ELR (cell line): Measurements from ENCODE around the gene TOMM20.
"Not testable (repeated sequence)": the region's sequence is repeated elsewhere in the genome, so short reads cannot be mapped to it uniquely, and the experiment has no call there.

Experiments used
- DNase-seq: peaks from one replicate; pipeline ENCODE4 v3.0.0-alpha.2; 2015; ENCODE audit warnings: low read depth

Gene TOMM20

DNA sequence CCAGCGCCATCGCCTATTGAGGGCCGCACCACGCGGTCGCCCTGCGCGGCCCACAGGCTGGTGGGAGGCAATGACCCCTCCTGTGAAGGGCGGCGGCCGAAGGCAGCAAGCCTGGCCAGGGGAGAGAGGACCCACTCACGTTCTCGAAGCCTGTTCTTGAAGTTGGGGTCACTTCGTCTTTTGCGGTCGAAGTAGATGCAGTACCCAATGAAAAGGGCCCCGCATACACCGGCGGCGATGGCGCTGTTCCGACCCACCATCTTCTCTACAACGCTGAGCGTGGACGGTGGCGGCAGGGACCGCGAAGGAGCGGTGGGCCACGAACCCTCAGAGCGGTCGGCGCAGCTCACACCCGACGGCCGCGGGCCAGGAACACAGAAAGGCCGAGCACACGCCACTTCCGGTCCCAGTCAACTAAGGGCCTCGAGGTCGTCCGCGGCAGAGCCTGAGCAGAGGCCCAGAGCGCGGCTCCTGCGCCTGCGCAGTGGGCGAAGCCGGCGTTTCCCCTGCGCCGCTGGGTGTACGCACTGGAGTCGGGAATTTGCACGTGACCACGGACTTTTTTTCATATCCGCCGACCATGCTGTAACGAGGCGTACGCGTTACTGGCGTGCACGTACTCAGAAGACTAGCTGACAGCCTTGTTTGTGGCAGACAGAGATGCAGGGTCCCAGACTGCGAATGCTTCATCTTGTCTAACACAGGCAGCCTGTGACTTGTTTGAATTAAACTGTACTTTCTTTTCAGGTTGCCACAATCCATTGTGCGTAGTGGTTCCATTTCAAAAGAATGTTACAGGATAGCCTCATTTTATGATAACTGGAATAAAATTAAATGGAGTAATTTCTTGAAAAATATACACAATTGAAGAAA, at the start of gene TOMM20:
TSS of gene TOMM20 (minus strand) at position 382 of the 873 bp plus-strand sequence. CDS start at position 260, 122 bp downstream.
- DNase-seq = peak; percentile 98

DNA sequence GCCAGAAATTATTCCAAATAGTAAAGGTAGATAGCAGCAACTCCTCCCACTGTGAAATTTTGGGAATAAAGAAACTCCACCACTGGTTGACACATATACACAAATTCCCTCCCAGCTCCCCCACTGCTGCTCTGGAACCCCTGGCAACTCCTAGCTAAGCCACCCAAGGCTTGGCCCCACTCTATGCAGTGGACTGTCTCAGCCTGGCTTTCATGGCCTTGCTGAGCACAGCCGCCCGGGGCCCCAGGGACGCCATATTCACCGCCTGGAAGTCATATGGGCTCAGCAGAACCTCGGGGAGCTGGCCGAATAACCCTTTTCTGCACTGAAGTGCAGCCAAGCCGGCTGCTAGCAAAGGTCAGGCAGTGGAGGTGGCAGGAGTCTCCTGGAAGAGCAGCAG, 47.8 kb upstream of the TOMM20 start:
- no peak for DNase-seq

DNA sequence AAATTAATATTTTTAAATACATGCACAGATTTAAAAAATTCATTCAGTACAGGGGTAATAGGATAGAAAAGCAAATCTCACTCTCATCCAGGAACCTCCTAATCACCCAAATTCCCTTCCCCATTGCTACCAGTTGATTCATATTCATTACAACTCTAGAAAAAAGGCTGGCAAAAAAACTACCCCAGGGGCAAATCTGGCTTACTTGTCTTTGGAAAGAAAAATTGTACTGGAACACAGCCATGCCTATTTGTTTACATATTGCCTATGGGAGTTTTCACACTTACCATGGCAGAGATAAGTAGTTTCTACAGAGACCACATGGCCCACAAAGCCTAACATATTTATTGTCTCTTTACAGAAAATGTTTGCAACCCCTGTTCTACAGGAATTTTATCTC, 41.3 kb upstream of the TOMM20 start:
- DNase-seq = no peak

DNA sequence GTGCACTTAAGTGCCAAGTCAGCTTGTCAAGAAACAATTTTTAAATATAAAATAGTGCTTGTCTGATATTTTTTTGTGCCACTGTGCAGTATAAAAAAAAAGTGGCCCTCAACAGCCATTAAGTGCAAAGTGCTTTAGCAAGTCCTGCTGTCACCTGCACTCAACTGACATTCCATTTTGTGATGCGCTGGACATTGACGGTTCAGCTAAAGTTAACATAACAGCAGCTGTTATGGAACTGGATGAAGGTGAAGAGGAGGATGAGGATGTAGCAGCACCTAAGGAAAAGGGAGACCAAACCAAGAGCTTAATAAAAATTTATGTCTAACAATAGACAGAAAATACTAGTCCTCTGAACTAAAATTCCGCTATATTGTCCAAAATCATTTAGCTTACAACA, 39.7 kb upstream of the TOMM20 start:
- DNase-seq = no peak

DNA sequence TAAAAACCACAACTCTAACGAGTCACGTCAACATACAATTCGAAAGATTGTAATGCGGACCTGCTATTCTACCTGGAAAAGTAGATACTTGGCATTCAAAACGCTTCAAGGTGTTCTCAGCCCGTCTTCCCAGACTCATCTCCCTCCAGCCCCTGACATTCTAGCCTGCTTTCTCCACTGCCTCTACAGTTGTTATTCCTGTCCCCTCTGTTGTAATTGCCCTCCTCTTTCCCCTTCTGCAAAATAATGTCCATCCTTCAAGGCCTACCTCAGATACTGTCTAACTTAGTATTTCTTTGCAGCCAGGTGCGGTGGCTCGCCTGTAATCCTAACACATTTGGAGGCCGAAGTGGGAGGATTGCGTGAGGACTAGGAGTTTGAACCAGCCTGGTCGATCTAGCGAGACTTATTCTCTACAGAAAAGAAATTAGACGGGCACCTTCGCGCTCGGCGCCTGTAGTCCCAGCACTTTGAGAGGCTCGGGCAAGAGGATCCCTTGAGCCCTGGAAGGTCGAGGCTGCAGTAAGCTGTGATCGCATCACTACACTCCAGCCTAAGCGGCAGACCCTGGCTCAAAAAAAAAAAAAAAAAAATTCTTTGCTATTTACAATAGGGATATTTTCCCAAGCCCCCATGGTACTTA, 33.2 kb upstream of the TOMM20 start:
- no peak for DNase-seq

DNA sequence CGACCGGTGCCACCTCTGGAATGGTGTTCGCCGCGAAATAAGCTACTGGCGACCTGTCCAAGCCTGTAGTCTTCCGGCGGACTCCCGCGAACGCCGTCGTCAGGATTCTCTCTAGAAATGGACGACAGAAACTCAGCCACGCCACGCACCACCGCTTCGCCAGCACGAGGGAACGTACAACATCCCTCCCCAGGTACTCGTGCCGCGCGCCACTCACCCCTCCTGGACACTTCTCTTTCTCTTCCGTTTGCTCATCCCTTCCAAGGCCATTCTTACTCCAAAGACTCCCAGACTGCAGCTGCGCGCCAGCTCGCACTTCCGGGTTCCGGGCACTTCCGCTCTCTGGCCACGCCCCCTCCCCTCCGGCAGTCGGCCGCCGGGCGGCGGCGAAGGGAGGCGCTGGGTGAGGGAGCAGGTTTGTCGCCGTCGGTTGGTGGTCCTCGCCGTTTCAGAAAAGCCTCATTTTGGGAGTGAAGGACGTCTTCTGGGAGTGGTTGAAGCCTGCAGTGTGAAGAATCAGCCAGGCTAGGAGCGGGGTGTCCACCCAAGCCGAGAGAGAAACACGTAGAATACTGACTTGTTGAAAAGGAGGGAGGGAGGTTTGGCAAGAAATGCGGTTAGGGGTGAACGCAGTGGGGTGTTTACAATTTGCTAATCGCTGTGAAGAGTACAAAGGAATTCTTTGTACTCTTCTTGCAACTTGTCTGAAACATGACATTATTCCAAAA, 32.5 kb upstream of the TOMM20 start, which contains the start of gene RBM34:
TSS of gene RBM34 (minus strand) at position 294 of the 728 bp plus-strand sequence. CDS start at position 270, 24 bp downstream.
- DNase-seq = peak; percentile 93

DNA sequence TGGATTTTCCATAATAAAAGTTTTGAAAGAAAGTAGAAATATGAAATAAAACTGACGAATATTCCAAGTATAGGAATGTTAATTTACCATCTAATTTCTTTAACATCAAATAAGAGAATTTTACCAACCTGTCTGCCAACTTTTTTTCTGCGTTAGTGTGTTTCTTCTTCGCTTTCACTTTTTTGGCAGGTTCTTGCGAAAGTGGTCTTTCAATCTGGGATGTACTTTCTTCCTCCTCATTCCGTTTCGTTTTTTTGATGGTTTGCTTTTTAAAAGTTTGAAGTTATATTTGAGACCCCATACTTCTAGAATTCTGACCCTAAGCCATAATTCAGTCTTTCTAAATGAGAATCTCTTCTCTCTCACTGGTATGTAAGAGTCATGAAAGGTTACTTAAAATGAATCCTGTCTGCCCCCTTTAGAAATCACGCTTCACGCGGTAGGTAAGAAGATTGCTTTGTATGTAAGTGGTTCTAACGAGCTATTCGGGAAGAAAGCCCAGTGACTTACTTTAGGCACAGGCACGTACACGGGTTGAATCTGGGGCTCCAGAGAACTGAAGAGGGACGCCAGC, 31.8 kb upstream of the TOMM20 start:
- peak; percentile 61 for DNase-seq

DNA sequence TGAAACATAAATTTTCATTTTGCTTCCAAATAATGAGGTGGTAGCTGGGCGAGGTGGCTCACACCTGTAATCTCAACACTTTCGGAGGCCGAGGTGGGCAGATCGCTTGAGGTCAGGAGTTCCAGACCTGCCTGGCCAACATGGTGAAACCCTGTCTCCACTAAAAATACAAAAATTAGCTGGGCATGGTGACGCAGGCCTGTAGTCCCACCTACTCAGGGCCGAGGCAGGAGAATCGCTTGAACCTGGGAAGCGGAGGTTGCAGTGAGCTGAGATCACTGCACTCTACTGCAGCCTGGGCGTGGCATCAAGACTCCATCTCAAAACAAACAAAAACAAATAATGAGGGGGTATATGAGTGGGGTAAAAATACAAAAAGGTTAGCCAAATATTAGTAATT, 31.3 kb upstream of the TOMM20 start:
- DNase-seq = peak; percentile 1

DNA sequence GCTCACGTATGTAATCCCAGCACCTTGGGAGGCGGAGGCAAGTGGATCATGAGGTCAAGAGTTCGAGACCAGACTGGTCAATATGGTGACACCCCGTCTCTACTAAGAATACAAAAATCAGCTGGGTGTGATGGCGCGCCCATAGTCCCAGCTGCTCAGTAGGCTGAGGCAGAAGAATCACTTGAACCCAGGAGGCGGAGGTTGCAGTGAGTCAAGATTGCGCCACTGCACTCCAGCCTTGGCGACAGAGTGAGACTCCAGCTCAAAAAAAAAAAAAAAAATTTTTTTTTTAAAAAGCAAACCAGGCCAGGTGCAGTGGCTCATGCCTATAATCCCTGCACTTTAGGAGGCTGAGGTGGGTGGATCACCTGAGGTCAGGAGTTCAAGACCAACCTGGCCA, 30.6 kb upstream of the TOMM20 start:
- DNase-seq = not testable (repeated sequence)

DNA sequence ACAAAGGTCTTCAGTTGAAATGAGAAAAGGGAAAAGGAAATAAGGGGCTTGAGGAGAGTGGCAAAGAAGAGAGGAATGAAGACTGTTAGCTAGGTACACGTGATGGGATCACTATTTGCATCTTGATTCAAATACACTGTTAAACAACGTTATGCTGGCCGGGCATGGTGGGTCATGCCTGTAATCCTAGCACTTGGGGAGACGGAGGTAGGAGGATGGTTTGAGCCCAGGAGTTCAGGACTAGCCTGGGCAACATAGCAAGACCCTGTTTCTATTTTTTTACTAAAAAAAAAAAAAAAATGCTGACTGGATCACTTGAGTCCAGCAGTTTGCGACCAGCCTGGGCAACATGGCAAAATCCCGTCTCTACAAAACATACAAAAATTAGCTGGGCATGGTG, 30.0 kb upstream of the TOMM20 start:
- no peak for DNase-seq

DNA sequence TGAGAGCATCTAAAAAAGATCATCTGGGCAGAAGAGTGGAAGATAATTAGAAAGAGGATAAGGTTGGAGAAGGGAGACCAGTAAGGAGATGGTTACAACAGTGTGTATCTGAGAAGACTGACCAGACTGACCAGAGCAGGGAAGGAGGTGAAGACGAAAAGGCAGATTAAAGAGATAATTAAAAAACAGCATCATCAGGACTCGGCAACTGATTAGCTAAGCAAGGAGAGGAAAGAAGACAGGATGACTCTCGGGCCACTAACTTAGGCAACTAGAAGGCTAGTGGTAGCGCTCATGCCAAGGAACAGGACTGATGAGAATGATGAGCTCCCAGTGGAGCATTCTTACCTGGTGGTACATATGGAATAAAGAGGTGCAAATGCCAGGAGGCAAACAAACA, 28.5 kb upstream of the TOMM20 start:
- no peak for DNase-seq

DNA sequence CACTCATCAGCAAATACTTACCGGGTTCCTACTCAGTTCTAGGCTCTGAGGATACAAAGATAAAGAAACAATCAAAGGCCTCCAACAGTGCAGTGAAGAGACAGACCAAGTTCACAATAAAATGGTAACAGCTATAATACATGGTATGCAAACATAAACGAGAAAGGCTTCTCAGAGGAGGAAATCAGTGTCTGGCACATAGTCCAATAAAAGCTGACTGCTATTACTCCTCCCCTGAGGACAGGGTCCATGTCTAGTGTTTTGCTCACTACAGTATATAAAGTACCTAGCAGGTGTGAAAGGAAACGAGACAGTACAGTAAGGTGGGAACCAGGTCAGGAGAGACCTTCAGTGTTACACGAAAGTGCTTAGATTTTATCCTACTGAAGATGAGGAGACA, 28.1 kb upstream of the TOMM20 start:
- no peak for DNase-seq

DNA sequence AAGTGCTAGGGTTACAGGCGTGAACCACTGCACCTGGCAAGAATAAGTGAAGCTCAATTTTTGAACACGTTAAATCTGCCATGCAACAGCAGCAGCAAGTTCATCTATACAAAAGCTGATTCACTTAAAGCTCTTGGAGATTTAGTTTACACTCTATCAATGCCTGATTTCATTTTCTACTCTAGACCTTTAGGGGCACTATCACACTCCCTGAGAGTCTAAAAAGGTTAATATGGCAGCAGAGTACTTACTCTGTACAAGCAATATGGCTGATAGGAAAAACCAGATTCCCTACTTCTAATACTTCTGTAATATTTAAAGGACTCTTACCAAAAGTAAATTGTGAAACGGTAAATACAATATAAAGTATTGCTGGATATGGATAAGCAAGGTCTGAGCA, 27.6 kb upstream of the TOMM20 start:
- peak; percentile 6 for DNase-seq

DNA sequence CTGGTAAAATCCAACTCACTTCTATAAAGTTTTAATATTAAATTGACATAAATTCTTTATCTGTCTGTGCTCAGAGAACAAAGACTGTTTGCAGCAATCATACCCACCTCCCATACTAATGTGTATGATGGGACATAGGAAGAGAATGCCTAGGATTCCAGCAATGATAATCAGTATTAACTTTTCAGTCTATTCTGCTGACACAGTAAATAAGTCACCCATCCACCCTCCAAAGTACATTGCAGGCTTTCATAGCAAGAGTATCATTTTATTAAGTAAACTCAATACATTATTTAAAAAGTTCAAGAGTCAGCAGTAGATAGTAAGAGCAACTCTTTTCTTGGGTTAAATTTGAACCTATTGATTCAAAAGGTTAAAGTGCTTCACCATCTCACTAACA, 23.6 kb upstream of the TOMM20 start:
- no peak for DNase-seq

DNA sequence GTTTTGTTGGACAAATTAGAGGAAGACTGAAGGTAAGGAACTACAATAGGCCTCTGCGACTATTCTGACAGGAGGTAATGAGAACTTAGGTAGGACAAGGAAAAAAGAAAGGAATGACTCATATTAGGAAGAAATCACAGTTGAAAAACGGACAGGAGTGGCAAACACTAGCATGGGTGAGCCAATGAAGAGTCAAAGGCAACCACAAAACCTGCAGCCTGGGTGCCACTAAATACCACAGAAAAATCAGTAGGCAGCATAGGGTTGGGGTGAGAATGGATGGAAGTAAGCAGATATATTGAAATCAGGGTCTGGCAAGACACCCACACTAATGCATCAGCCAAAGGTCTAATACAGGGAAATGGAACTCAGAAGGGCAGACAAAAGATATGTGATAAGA, 22.4 kb upstream of the TOMM20 start:
- no peak for DNase-seq

DNA sequence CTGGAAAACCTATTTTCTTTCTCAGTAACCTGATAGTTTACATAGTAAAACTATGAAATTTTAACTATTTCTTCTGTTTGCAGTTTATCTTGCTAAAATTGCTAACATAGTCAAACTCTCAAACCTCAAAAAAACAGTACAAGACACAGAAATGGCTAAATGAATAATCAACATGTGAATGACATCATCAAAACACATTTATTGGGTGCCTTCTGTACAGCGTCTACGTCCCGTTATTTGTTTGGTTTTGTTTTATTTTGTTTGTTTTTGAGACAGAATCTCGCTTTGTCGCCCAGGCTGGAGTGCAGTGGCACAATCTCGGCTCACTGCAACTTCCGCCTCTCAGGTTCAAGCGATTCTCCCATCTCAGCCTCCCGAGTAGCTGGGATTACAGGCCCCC, 21.2 kb upstream of the TOMM20 start:
- DNase-seq = no peak

DNA sequence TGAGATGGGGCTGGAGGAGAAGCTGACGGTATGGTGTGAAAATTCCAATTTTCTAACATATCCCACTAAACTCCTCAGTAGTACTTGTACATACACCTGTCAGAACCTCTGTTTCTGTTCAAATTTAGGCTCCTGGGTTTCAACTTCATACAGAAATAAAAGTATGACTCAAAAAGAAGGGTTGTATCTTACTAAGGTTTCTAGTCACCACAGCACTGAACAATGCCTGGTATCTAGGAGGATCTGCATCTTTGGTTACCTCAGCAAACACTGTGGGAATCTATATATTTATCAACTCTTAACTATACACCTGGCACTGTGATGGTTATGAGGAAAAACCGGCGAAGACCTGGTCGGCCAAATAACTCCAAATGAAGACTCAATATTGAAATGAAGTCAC, 18.6 kb upstream of the TOMM20 start:
- DNase-seq = no peak

DNA sequence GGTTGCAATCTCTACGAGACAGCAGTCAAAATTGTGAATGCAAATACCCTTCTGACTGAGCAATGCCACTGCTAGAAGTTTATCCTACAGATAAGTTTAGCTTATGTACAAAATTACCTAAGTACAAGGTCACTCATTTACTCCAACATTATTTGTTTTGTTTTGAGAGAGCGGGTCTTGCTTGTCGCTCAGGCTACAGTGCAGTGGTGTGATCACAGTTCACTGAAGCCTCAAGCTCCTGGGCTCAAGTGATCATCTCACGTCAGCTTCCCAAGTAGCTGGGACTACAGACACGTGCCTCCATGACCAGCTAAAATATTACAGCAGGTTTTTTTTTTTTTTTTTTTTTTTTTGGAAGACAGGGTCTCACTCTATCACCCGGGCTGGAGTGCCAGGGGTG, 17.0 kb upstream of the TOMM20 start:
- no peak for DNase-seq

DNA sequence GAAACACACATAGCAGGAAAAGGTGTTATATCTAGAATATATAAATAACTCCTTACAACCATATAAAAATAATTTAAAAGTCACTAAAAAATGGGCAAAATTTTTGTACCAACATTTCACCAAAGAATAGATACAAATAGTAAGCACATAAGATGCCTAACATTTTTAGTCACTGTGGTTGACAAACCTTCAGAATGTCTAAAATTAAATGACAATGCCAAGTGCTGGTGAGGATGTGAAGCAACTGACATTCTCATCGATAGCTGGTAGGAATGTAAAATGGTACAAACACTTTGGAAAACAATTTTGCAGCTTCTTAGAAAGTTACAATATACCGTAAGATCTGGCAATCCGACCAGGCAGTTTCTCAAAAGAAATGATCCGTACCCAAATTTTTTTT, 14.4 kb upstream of the TOMM20 start:
- DNase-seq = no peak

DNA sequence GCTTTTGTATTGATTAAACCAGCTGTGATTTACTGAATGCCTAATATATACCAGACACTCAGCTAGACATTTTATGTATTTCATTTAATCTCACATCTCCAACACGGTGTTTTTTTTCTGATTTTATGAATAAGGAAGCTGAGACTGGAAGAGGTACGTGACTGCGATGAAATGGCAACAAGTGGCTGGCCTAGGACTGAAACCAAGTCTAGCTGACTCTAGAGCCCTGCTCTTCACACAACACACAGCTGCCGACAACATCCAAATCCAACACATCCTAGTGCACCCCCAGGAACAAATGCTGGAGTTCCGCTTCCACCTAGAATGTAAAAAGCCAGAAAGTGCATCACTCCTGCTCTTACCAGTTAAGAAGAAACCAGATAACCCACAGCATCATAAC, 10.7 kb upstream of the TOMM20 start:
- DNase-seq = no peak

DNA sequence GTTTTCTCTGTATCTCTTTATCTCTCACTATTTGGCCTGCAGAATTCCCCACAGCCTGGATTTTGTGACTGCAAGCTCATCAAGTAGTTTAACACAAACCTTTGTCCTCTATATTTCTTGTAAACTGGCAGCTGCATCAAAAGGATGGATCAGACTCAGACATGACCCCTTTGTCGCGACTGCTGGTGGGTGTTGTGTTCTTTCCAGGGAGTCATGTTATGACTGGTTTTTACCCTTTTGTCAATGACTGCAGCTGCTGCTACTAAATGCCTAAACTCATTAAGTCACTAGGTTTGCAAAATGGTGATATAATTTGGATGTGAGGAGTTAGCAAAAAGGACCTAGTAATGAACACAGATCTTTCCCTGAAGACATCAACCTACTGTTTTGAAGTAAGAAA, 10.2 kb upstream of the TOMM20 start:
- DNase-seq = no peak

DNA sequence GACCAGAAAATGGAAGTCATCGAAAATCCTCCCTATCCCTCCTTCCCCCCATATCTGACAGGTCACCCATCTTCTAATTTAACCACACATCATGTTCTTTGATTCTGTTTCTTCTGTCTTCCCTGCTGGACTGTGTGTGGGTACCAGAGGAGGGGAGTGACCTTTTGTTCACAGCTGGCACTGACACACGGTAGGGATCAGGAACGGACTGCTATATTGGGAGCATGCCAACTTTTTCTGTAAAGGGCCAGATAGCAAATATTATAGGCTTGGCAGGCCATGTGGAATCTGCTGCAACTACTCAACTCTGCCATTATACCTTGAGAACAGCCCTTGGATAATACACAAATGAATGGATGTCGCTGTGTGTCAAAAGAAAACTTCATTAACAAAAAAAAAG, 7.5 kb upstream of the TOMM20 start:
- DNase-seq = no peak

DNA sequence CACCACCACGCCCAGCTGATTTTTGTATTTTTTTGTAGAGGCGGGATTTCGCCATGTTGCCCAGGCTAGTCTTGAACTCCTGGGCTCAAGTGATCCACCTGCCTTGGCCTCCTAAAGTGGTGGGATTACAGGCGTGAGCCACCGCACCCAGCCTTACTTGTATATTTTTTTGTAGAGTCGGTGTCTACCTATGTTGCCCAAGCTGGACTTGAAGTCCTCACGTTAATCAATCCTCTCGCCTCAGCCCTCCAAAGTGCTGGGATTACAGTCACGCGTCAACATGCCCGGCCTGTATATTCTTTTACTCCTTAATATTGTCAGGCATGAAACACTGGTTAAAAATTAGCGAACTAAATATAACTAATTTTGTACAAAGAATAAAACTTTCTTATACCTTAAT, 5.5 kb upstream of the TOMM20 start:
- no peak for DNase-seq
